ENCODE results near the gene SDK1. TPM values are rescaled to one million over a fixed set of nuclear protein-coding genes. Genes with fewer than 3 reads are reported as not detected.

SDK1 gene
- total and polyA plus RNA-seq, 2 of the 8 experiments (the other 6 are each of a cell fraction or from before 2014, with no cell fraction given): 3.3 to 7.2 TPM

- 94% methylated on average over 1 of the region's 1 CpG; no CpG with 5 or more reads in 1 of the 2 experiments for WGBS, 2 experiments (ENCODE audit: extremely low coverage in 1 of 2, insufficient coverage in 1 of 2, insufficient read length in 1 of 2, insufficient replicate concordance in 2 of 2, low coverage in 1 of 2, low lambda C conversion rate in 2 of 2, missing lambda C conversion rate in 1 of 2)
- no peak overlapping the region for H2BK120ac ChIP-seq (replicated peaks; ENCODE audit: low read depth, low read length)
- no peak overlapping the region for H2BK20ac ChIP-seq (ENCODE audit: low read length)
- no peak overlapping the region for H2AFZ ChIP-seq (ENCODE audit: low read length)
- no peaks in the 10 kb centered on the region for H3K9me3 ChIP-seq (ENCODE audit: insufficient read depth in 2 of 2, low read depth in 1 of 2, low read length in 1 of 2)
- no peak for DNase-seq (ENCODE audit: low read depth in 1 of 2, low spot score in 2 of 2)
- no peak overlapping the region for H3K14ac ChIP-seq (ENCODE audit: insufficient read length)
- H3K79me1 ChIP-seq (ENCODE audit: low read depth, low read length): no peaks in the 10 kb centered on the region
- no peak overlapping the region for H3K4me2 ChIP-seq (ENCODE audit: insufficient read depth in 1 of 2, low read depth in 2 of 2, low read length in 2 of 2)
- H4K20me1 ChIP-seq (replicated peaks in 1 of 2; ENCODE audit: control insufficient read depth in 1 of 2, insufficient read depth in 2 of 2, low read length in 2 of 2): no peaks in the 10 kb centered on the region
- ChIA-PET POLR2A (ENCODE audit: partially characterized antibody) (interaction anchor here (1.1 kb wide), 1 partner anchor 35 kb away, joined by 3 read pairs; no protein-coding TSS in a partner anchor), CTCF (ENCODE audit: partially characterized antibody) (no interaction called here)
- no peak overlapping the region for H2BK12ac ChIP-seq (ENCODE audit: low read depth, low read length)
- H3K23me2 ChIP-seq (ENCODE audit: low read depth, low read length): no peaks in the 10 kb centered on the region
- H3K4me1 ChIP-seq (replicated peaks in 1 of 4; ENCODE audit: control insufficient read depth in 3 of 4, insufficient read depth in 4 of 4, low read length in 3 of 4): peaks cover 3 to 6% (median 5%) of the 10 kb centered on the region in 4 experiments; a peak in 5 of 7 replicates
- no peak overlapping the region for H3K4me3 ChIP-seq (ENCODE audit: extremely low read depth in 1 of 4, insufficient read depth in 2 of 4, low read depth in 3 of 4, low read length in 4 of 4)
- H3K27me3 ChIP-seq (replicated peaks in 1 of 4; ENCODE audit: control insufficient read depth in 3 of 4, extremely low read depth in 1 of 4, insufficient read depth in 3 of 4, low read length in 3 of 4): no peaks in the 10 kb centered on the region
- no peak overlapping the region for H3K27ac ChIP-seq (ENCODE audit: low read depth, low read length)
- H3K36me3 ChIP-seq (ENCODE audit: control insufficient read depth in 2 of 4, insufficient read depth in 4 of 4, low read length in 3 of 4): no peaks in the 10 kb centered on the region
- H4K91ac ChIP-seq (replicated peaks; ENCODE audit: insufficient read length, low read length): no peak overlapping the region
- no peak overlapping the region for H3K23ac ChIP-seq (ENCODE audit: insufficient read length)
- no peak overlapping the region for H3K4ac ChIP-seq (replicated peaks; ENCODE audit: insufficient read length, low read depth, low read length)
- no peak overlapping the region for H2BK15ac ChIP-seq (ENCODE audit: low read length)
- H4K8ac ChIP-seq (ENCODE audit: extremely low read depth, insufficient read depth, low read length): no peak overlapping the region
- no peak overlapping the region for H3K56ac ChIP-seq (replicated peaks; ENCODE audit: insufficient read length, low read depth, low read length)
- no peak overlapping the region for H2BK5ac ChIP-seq (ENCODE audit: low read depth, low read length)
- no peak for FAIRE-seq
- H2AK5ac ChIP-seq (ENCODE audit: low read depth, low read length): no peak overlapping the region
- no peak overlapping the region for H3K9ac ChIP-seq (replicated peaks in 1 of 4; ENCODE audit: extremely low read depth in 1 of 4, low read depth in 3 of 4, low read length in 3 of 4)
- no peaks in the 10 kb centered on the region for H3K79me2 ChIP-seq (ENCODE audit: control insufficient read depth in 1 of 2, insufficient read depth in 2 of 2, low read length in 2 of 2)
- no peak overlapping the region for H3K18ac ChIP-seq (ENCODE audit: extremely low read depth, low read length)
- H4K5ac ChIP-seq (ENCODE audit: insufficient read length, low read depth, low read length): no peak overlapping the region
- no peak for TF ChIP-seq E2F6 (IDR thresholded peaks at IDR 0.05)
- no peak for TF ChIP-seq SP4 (IDR thresholded peaks at IDR 0.05; ENCODE audit: low read length)
- TF ChIP-seq SP2 (IDR thresholded peaks at IDR 0.05; ENCODE audit: low read length): no peak
- no peak for TF ChIP-seq HDAC2 (IDR thresholded peaks at IDR 0.05; ENCODE audit: borderline replicate concordance in 1 of 2, low read depth in 2 of 2, low read length in 2 of 2)
- no peak for TF ChIP-seq RAD21 (IDR thresholded peaks at IDR 0.05 in 1 of 2, conservative IDR thresholded peaks at IDR 0.05 in 1 of 2; ENCODE audit: low read depth in 2 of 2, low read length in 2 of 2)
- no peak for TF ChIP-seq CBX5 (IDR thresholded peaks at IDR 0.05; ENCODE audit: low read depth, low read length)
- no peak for TF ChIP-seq TCF12 (IDR thresholded peaks at IDR 0.05; ENCODE audit: low read depth, low read length)
- no peak for TF ChIP-seq ATF2 (IDR thresholded peaks at IDR 0.05; ENCODE audit: low read length)
- TF ChIP-seq ATF3 (IDR thresholded peaks at IDR 0.05; ENCODE audit: insufficient read depth, low read depth, low read length): no peak
- TF ChIP-seq CEBPB (IDR thresholded peaks at IDR 0.05; ENCODE audit: low read depth, low read length): no peak
- TF ChIP-seq TEAD4 (IDR thresholded peaks at IDR 0.05; ENCODE audit: low read depth, low read length): no peak
These were observed 452.8 kb downstream of the SDK1 start for GRCh38 chr7:3753868-3754267.
